ENCODE data around the gene OGFOD1. TPM values are rescaled to one million over a fixed set of nuclear protein-coding genes. Genes with fewer than 3 reads are reported as not detected.

Gene OGFOD1
- total and polyA plus RNA-seq, 2 of the 13 experiments (the other 11 are each of a cell fraction or from before 2014, with no cell fraction given): 35.2 to 81.3 TPM

DNA sequence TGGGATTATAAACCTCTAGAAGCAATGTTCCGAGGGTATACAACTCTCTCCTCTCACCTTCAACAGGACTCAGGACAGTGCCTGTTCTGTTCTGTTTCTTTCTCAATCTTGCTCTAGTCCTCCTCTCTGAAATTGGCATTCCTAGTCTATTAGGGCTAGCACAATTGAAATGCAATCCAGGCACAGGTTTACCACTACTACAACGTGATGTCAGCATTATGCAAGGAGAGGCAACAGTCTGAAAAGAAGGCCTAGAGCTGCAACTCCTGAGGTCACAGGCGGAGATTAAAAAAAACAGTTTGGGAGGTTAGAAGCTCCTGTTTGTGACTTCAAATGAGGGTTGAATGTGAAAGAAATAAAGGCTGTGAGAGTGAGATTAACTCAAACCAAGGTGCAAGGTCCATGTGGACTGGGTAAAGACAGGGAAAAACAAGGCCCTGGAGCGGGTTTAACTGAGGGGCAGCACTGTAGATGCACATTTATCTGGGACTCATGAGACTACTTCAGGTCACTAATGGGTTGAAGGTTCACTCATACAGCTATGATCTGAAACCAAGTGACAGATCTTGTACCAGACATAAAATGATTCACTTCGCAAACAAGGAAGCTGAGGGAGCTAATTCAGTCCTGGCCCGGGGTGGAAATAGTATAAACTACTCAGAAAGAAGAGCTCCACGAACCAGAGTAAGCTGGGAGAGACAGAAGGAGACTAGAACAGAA lies 42.8 kb upstream of the OGFOD1 start (continued):
- TF ChIP-seq, protein P1, sequence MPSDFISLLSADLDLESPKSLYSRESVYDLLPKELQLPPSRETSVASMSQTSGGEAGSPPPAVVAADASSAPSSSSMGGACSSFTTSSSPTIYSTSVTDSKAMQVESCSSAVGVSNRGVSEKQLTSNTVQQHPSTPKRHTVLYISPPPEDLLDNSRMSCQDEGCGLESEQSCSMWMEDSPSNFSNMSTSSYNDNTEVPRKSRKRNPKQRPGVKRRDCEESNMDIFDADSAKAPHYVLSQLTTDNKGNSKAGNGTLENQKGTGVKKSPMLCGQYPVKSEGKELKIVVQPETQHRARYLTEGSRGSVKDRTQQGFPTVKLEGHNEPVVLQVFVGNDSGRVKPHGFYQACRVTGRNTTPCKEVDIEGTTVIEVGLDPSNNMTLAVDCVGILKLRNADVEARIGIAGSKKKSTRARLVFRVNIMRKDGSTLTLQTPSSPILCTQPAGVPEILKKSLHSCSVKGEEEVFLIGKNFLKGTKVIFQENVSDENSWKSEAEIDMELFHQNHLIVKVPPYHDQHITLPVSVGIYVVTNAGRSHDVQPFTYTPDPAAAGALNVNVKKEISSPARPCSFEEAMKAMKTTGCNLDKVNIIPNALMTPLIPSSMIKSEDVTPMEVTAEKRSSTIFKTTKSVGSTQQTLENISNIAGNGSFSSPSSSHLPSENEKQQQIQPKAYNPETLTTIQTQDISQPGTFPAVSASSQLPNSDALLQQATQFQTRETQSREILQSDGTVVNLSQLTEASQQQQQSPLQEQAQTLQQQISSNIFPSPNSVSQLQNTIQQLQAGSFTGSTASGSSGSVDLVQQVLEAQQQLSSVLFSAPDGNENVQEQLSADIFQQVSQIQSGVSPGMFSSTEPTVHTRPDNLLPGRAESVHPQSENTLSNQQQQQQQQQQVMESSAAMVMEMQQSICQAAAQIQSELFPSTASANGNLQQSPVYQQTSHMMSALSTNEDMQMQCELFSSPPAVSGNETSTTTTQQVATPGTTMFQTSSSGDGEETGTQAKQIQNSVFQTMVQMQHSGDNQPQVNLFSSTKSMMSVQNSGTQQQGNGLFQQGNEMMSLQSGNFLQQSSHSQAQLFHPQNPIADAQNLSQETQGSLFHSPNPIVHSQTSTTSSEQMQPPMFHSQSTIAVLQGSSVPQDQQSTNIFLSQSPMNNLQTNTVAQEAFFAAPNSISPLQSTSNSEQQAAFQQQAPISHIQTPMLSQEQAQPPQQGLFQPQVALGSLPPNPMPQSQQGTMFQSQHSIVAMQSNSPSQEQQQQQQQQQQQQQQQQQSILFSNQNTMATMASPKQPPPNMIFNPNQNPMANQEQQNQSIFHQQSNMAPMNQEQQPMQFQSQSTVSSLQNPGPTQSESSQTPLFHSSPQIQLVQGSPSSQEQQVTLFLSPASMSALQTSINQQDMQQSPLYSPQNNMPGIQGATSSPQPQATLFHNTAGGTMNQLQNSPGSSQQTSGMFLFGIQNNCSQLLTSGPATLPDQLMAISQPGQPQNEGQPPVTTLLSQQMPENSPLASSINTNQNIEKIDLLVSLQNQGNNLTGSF (CRISPR knock-in tag; IDR thresholded peaks at IDR 0.05): no peak
- TF ChIP-seq SAP130 (CRISPR knock-in tag; IDR thresholded peaks at IDR 0.05; ENCODE audit: low read depth) (0 out of 2 replicates have a peak, but pooled peaks have one; percentile 24), ZNF570 (CRISPR knock-in tag; IDR thresholded peaks at IDR 0.05; ENCODE audit: borderline replicate concordance) (no peak), GATA4 (IDR thresholded peaks at IDR 0.05; ENCODE audit: borderline replicate concordance, low read depth) (no peak), ZNF530 (CRISPR knock-in tag; IDR thresholded peaks at IDR 0.05; ENCODE audit: low read depth) (no peak), YEATS4 (CRISPR knock-in tag; IDR thresholded peaks at IDR 0.05; ENCODE audit: borderline replicate concordance) (0 out of 2 replicates have a peak, but pooled peaks have one; percentile 38), SOX6 (IDR thresholded peaks at IDR 0.05) (no peak), SOX6 (CRISPR knock-in tag; IDR thresholded peaks at IDR 0.05) (no peak), ZNF44 (CRISPR knock-in tag; IDR thresholded peaks at IDR 0.05) (no peak), ZBTB7A (CRISPR knock-in tag; IDR thresholded peaks at IDR 0.05) (no peak), BRD4 (CRISPR knock-in tag; IDR thresholded peaks at IDR 0.05) (no peak), RBFOX2 (IDR thresholded peaks at IDR 0.05; ENCODE audit: low read depth, low read length) (no peak), ZNF12 (CRISPR knock-in tag; IDR thresholded peaks at IDR 0.05) (no peak), RNF2 (conservative IDR thresholded peaks at IDR 0.05; ENCODE audit: low read depth) (no peak)
- TF ChIP-seq, protein P2, sequence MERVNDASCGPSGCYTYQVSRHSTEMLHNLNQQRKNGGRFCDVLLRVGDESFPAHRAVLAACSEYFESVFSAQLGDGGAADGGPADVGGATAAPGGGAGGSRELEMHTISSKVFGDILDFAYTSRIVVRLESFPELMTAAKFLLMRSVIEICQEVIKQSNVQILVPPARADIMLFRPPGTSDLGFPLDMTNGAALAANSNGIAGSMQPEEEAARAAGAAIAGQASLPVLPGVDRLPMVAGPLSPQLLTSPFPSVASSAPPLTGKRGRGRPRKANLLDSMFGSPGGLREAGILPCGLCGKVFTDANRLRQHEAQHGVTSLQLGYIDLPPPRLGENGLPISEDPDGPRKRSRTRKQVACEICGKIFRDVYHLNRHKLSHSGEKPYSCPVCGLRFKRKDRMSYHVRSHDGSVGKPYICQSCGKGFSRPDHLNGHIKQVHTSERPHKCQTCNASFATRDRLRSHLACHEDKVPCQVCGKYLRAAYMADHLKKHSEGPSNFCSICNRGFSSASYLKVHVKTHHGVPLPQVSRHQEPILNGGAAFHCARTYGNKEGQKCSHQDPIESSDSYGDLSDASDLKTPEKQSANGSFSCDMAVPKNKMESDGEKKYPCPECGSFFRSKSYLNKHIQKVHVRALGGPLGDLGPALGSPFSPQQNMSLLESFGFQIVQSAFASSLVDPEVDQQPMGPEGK (CRISPR knock-in tag; IDR thresholded peaks at IDR 0.05): no peak

All from HepG2 (cell line).